Measurements from ENCODE around the gene GFOD2.

GRCh38 chr16:67653789-67654402 lies 65.2 kb downstream of the GFOD2 start:
- no peak for TF ChIP-seq CTCF (IDR thresholded peaks at IDR 0.05 in 4 of 5, conservative IDR thresholded peaks at IDR 0.05 in 1 of 5)
- TF ChIP-seq POLR2A (IDR thresholded peaks at IDR 0.05): no peak

Data from gastrocnemius medialis (tissue), 4 donors.